Subcutaneous preadipocyte (primary cell): ENCODE results near the gene SPDYE16. TPM values are rescaled to one million over a fixed set of nuclear protein-coding genes. Genes with fewer than 3 reads are reported as not detected.

Experiments used
- small RNA-seq: library from RNA; depleted of rRNA; stranded (forward); fragments of <200 nt; gene quantifications from one replicate; pipeline ENCODE3, GENCODE V24; 2012
- total RNA-seq: library from RNA; depleted of rRNA; stranded (reverse); fragments of >200 nt; gene quantifications from 2 replicates; pipeline ENCODE4 v1.2.3, GENCODE V29; 2012

The SPDYE16 gene
- total RNA-seq, result under 0.01 TPM in 1 of 2 replicates, not detected in the other

DNA sequence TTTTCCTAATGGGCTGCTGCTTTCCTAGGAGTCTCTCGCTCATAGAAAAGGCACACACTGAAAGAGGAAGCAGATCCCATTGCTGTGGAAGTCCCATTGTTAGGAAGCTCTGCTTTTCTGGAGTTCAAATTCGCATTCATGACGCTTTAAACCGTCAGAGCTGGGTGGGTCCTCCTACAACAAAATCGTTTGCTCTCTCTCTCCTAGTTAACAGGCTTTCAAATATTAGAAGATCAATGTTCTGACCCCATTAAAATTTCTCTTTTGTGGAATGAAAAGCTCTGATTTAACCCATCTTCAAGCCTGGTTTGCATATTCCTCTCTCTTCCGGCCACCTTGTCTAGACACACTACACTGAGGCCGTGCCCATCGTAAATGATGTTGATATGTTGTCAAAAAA, at the start of gene SPDYE16:
TSS of gene SPDYE16 (minus strand) at position 101 of the 400 bp plus-strand sequence. CDS start 1,838 bp downstream, outside the sequence.

GRCh38 chr7:76509931-76510877, 32.9 kb downstream of the SPDYE16 start, which contains the start of gene UPK3B:
UPK3B (plus strand) TSS chr7:76510552; CDS start chr7:76510653, 101 bp downstream.

Small RNA genes within 50 kb of the gene (small RNA-seq; reads per million reads assigned to genes)
- gene RF00019, result not detected

Other genes starting within 250 kb of the SPDYE16 start
- gene HSPB1, start 240.6 kb downstream of the SPDYE16 start, total RNA-seq, result 51.2 and 75.3 TPM in 2 replicates
- gene YWHAG, start 184.3 kb downstream of the SPDYE16 start, total RNA-seq, result 78.6 and 108 TPM in 2 replicates
- 0.39 and 1.1 TPM in 2 replicates for gene SSC4D, start 133.6 kb downstream of the SPDYE16 start, total RNA-seq
- 1.4 and 1.8 TPM in 2 replicates for gene ZP3, start 118.3 kb downstream of the SPDYE16 start, total RNA-seq
- gene DTX2, start 81.6 kb downstream of the SPDYE16 start, total RNA-seq, result 9.6 and 11.1 TPM in 2 replicates
- 0.39 TPM in 1 of 2 replicates, not detected in the other for gene UPK3B, start 32.7 kb downstream of the SPDYE16 start, total RNA-seq
- 6.1 and 7.0 TPM in 2 replicates for gene POMZP3, start 84.0 kb upstream of the SPDYE16 start, total RNA-seq